Liver (tissue), 9 donors: Measurements from ENCODE around the gene OR8B2. TPM values are rescaled to one million over a fixed set of nuclear protein-coding genes. Genes with fewer than 3 reads are reported as not detected.
"Not testable (repeated sequence)": the region's sequence is repeated elsewhere in the genome, so short reads cannot be mapped to it uniquely, and the experiment has no call there.

Experiments
- DNase-seq: peaks from one replicate; pipeline ENCODE4 v3.0.0-alpha.2; 2017; ENCODE audit warnings: low spot score
- H3K27ac ChIP-seq, 2 donors: one replicate each; pipeline ENCODE4 v1.7.0; 2013; ENCODE audit warnings: inconsistent platforms in 2 of 2, low read length in 2 of 2, control low read depth in 1 of 2, low read depth in 1 of 2, mild to moderate bottlenecking in 1 of 2
- H3K27me3 ChIP-seq, 4 donors: one replicate each; pipeline versions ENCODE4 v1.6.1 to v1.7.0; 2013; ENCODE audit warnings: low read length in 3 of 4, inconsistent platforms in 1 of 4, mild to moderate bottlenecking in 1 of 4, moderate library complexity in 1 of 4; ENCODE audit not compliant: control insufficient read depth in 4 of 4, insufficient read depth in 4 of 4
- H3K36me3 ChIP-seq, 4 donors: one replicate each; pipeline versions ENCODE4 v1.6.1 to v1.7.0; 2013; ENCODE audit warnings: low read length in 3 of 4, mild to moderate bottlenecking in 3 of 4, low read depth in 1 of 4, moderate library complexity in 1 of 4; ENCODE audit not compliant: control insufficient read depth in 4 of 4, insufficient read depth in 3 of 4
- H3K4me1 ChIP-seq, 4 donors: one replicate each; pipeline versions ENCODE4 v1.6.1 to v1.7.0; 2013; ENCODE audit warnings: low read length in 3 of 4, mild to moderate bottlenecking in 3 of 4, moderate library complexity in 1 of 4; ENCODE audit not compliant: control insufficient read depth in 4 of 4, insufficient read depth in 4 of 4
- H3K4me3 ChIP-seq, 3 donors: one replicate each; pipeline versions ENCODE4 v1.6.1 to v1.7.0; 2013; ENCODE audit warnings: low read length in 3 of 3, control low read depth in 1 of 3, low read depth in 1 of 3, mild to moderate bottlenecking in 1 of 3
- H3K9ac ChIP-seq, 2 donors: one replicate each; pipeline ENCODE4 v1.7.0; 2013; ENCODE audit warnings: low read length in 2 of 2, mild to moderate bottlenecking in 2 of 2, moderate library complexity in 2 of 2, control low read depth in 1 of 2, low read depth in 1 of 2
- H3K9me3 ChIP-seq, 4 donors: one replicate each; pipeline versions ENCODE4 v1.6.1 to v1.7.0; 2013; ENCODE audit warnings: low read length in 3 of 4; ENCODE audit not compliant: control insufficient read depth in 4 of 4
- EGR1 ChIP-seq, 2 donors: IDR thresholded peaks; 2 replicates each; pipeline ENCODE4 v1.6.1; 2016 to 2018; ENCODE audit warnings: antibody characterized with exemption in 2 of 2, low read depth in 2 of 2
- HNF4G ChIP-seq: IDR thresholded peaks from 2 replicates; pipeline ENCODE4 v1.6.1; 2016; ENCODE audit warnings: antibody characterized with exemption
- JUND ChIP-seq, 2 donors: IDR thresholded peaks; 2 replicates each; pipeline ENCODE4 v1.6.1; 2016; ENCODE audit warnings: antibody characterized with exemption in 2 of 2
- NR2F2 ChIP-seq: IDR thresholded peaks from 2 replicates; pipeline ENCODE4 v1.6.1; 2016; ENCODE audit warnings: antibody characterized with exemption
- RAD21 ChIP-seq, 2 donors: IDR thresholded peaks; 2 replicates each; pipeline ENCODE4 v1.6.1; 2016; ENCODE audit warnings: antibody characterized with exemption in 2 of 2, mild to moderate bottlenecking in 2 of 2
- SP1 ChIP-seq: IDR thresholded peaks from 2 replicates; pipeline ENCODE4 v1.6.1; 2018; ENCODE audit warnings: antibody characterized with exemption, mild to moderate bottlenecking
- TAF1 ChIP-seq: conservative IDR thresholded peaks from 2 replicates; pipeline ENCODE4 v1.6.1; 2016; ENCODE audit warnings: antibody characterized with exemption, mild to moderate bottlenecking
- WGBS: extraction: QIAGEN DNeasy Blood & Tissue Kit; methylation state at CpG from one replicate; pipeline ENCODE4 v1.1.7; 2013; 5-methylcytosine and 5-hydroxymethylcytosine counted together
- polyA plus RNA-seq, 2 donors: library from polyadenylated mRNA; stranded (reverse) in 1 of 2; unstranded in 1 of 2; fragments of 200-250 nt in 1 of 2; fragments of >200 nt in 1 of 2; fragmentation: Nextera tagmentation in 1 of 2; extraction: Ambion mirVana in 1 of 2; gene quantifications; one replicate each; pipeline versions ENCODE4 v1.2.1 to v1.2.3, GENCODE V29; 2013 to 2015
- total RNA-seq, 2 donors: library from RNA; depleted of rRNA; stranded (reverse); fragments of >200 nt; gene quantifications; one replicate each; pipeline ENCODE4 v1.2.3, GENCODE V29; 2014
- TF ChIP-seq, protein P1 (sequence below): IDR thresholded peaks from 2 replicates; pipeline ENCODE4 v1.6.1; 2016; ENCODE audit warnings: antibody characterized with exemption
- TF ChIP-seq, protein P2 (sequence below): IDR thresholded peaks from 2 replicates; pipeline ENCODE4 v1.6.1; 2016; ENCODE audit warnings: antibody characterized with exemption
- TF ChIP-seq, protein P3 (sequence below): fragments of 150-350 bp; IDR thresholded peaks from 2 replicates; pipeline ENCODE4 v1.5.1; 2017; ENCODE audit warnings: improper control_type of control experiment, low read depth, low read length; ENCODE audit not compliant: missing input control
- donor health status: healthy.
- donor health status: healthy.
- donor health status: healthy.
- donor health status: healthy.
- donor health status: healthy.

The OR8B2 gene
- total and polyA plus RNA-seq, 4 donors, result not detected

DNA sequence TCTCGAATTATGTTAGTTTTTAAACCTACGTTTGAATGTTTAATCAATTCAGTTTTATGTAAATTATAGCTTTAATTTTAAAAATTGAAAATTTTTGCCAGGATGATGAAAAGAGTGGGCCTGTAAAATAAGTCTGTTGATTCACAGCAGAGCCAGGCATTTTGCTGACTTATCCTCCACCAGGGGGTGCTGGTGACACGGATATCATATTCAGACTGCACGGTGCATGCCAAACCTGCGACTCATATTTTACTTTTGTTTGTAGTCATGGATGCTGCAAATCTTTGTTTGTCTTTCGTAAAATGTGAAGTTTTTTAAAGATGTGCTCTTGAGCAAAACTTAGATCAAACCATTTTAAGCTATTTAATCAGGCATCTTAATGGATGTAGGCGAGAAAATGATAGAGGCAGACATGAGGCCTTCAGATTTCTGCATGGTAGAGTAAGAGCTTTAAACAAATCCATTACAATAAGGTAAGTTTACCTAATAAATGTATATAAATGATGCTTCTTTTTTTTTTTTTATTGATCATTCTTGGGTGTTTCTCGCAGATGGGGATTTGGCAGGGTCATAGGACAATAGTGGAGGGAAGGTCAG, 18.1 kb upstream of the OR8B2 start:
- 34% methylated on average over 8 of the region's 8 CpGs for WGBS
- H3K36me3 ChIP-seq, result no peaks in the 10 kb centered on the region

DNA sequence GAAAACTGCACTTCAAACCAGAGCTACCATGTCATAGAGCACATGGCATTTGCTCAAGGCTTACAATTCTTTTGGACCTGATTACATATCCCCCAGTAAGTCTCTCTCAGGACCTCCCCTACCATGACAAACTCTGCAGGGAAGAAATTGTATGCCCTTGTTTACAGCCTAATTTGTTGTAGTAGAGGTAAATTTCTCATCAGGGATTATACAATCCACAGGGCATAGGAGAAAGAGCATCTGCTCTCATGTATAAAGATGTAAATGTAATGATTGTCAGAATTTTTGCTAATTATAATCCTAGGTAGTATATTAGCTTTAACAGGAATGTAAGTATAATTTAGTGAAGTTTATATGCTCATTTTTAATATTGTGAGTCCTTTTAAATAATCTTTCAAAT, 14.6 kb upstream of the OR8B2 start, which contains the start of gene OR8B3:
Gene OR8B3, minus strand, starts transcription at position 101 of the 400 bp plus-strand sequence. CDS start 1,673 bp downstream, outside the sequence.
- Histone ChIP-seq H3K27me3 (no peaks in the 10 kb centered on the region), H3K9ac (no peak within 1 kb of the TSS), H3K4me3 (no peak within 1 kb of the TSS), H3K27ac (no peak within 1 kb of the TSS), H3K9me3 (no peaks in the 10 kb centered on the region), H3K4me1 (no peaks in the 10 kb centered on the region), H3K36me3 (no peaks in the 10 kb centered on the region)
- no peak for DNase-seq
- TF ChIP-seq, protein P1, sequence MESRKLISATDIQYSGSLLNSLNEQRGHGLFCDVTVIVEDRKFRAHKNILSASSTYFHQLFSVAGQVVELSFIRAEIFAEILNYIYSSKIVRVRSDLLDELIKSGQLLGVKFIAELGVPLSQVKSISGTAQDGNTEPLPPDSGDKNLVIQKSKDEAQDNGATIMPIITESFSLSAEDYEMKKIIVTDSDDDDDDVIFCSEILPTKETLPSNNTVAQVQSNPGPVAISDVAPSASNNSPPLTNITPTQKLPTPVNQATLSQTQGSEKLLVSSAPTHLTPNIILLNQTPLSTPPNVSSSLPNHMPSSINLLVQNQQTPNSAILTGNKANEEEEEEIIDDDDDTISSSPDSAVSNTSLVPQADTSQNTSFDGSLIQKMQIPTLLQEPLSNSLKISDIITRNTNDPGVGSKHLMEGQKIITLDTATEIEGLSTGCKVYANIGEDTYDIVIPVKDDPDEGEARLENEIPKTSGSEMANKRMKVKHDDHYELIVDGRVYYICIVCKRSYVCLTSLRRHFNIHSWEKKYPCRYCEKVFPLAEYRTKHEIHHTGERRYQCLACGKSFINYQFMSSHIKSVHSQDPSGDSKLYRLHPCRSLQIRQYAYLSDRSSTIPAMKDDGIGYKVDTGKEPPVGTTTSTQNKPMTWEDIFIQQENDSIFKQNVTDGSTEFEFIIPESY, result no peak
- TF ChIP-seq JUND (IDR thresholded peaks at IDR 0.05) (no peak), TAF1 (no peak), HNF4G (no peak), EGR1 (IDR thresholded peaks at IDR 0.05; ENCODE audit: low read depth in 2 of 2) (no peak), RAD21 (IDR thresholded peaks at IDR 0.05) (no peak), SP1 (no peak), NR2F2 (no peak)
- TF ChIP-seq, protein P2, sequence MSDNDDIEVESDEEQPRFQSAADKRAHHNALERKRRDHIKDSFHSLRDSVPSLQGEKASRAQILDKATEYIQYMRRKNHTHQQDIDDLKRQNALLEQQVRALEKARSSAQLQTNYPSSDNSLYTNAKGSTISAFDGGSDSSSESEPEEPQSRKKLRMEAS, result no peak

More for the DNA sequence above, 18.1 kb upstream of the OR8B2 start:
- H3K4me1 ChIP-seq, result no peaks in the 10 kb centered on the region
- no peak overlapping the region for H3K27ac ChIP-seq
- H3K27me3 ChIP-seq, result peaks cover 0 to 6% (median 0%) of the 10 kb centered on the region in 4 donors
- H3K9ac ChIP-seq, result no peak overlapping the region
- peak; percentile 48 for DNase-seq
- no peaks in the 10 kb centered on the region for H3K9me3 ChIP-seq
- TF ChIP-seq NR2F2 (no peak), RAD21 (IDR thresholded peaks at IDR 0.05) (peak; percentile 67 to 79), HNF4G (no peak), JUND (IDR thresholded peaks at IDR 0.05) (no peak)
- TF ChIP-seq, protein P3, sequence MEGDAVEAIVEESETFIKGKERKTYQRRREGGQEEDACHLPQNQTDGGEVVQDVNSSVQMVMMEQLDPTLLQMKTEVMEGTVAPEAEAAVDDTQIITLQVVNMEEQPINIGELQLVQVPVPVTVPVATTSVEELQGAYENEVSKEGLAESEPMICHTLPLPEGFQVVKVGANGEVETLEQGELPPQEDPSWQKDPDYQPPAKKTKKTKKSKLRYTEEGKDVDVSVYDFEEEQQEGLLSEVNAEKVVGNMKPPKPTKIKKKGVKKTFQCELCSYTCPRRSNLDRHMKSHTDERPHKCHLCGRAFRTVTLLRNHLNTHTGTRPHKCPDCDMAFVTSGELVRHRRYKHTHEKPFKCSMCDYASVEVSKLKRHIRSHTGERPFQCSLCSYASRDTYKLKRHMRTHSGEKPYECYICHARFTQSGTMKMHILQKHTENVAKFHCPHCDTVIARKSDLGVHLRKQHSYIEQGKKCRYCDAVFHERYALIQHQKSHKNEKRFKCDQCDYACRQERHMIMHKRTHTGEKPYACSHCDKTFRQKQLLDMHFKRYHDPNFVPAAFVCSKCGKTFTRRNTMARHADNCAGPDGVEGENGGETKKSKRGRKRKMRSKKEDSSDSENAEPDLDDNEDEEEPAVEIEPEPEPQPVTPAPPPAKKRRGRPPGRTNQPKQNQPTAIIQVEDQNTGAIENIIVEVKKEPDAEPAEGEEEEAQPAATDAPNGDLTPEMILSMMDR, result peak; percentile 57
- H3K4me3 ChIP-seq, result no peak overlapping the region

DNA sequence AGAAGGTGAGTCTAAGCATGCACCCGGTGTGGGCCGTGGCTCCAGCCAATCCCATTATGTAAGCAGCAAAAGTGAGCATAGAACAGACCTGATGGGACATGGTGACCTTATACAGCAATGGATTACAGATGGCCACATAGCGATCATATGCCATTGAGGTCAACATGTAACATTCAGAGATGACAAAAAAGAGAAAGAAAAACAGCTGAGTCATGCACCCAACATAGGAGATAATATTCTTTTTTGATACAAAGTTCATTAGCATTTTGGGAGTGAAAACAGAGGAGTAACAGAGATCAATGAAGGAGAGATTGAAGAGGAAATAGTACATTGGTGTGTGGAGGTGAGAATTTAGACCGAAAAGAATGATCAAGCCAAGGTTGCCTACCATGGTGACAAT, 12.5 kb upstream of the OR8B2 start:
- not testable (repeated sequence) for H3K4me3 ChIP-seq, DNase-seq, H3K36me3 ChIP-seq, H3K27me3 ChIP-seq, H3K27ac ChIP-seq, H3K4me1 ChIP-seq, H3K9me3 ChIP-seq, H3K9ac ChIP-seq
- WGBS, result 81% methylated on average over 2 of the region's 4 CpGs
